BJ (cell line): ENCODE data around the gene LIPT2. TPM values are rescaled to one million over a fixed set of nuclear protein-coding genes. Genes with fewer than 3 reads are reported as not detected.

ENCODE experiments used
- CTCF ChIA-PET: fragments of 350-600 bp; formaldehyde crosslinking; extraction: SDS; loops from one replicate; lab custom pipeline; 2021; ENCODE audit warnings: antibody characterized with exemption, inconsistent platforms; lab: Yijun Ruan, JAX
- POLR2A ChIA-PET: fragments of 300-600 bp; sonication (Branson Sonifier 250); formaldehyde crosslinking; extraction: SDS; loops from one replicate; lab custom pipeline; 2021; ENCODE audit warnings: antibody characterized with exemption; lab: Charles Lee
- DNase-seq: peaks from one replicate; pipeline ENCODE4 v3.0.0-alpha.2; 2011; ENCODE audit warnings: low read depth
- H3K27me3 ChIP-seq: 2 replicates; pipeline ENCODE4 v1.6.0; 2011; ENCODE audit warnings: low read length; ENCODE audit not compliant: control insufficient read depth, insufficient read depth
- H3K36me3 ChIP-seq: 2 replicates; pipeline ENCODE4 v1.5.1; 2011; ENCODE audit warnings: low read length; ENCODE audit not compliant: control insufficient read depth, insufficient read depth
- H3K4me3 ChIP-seq: 2 replicates; pipeline ENCODE4 v1.5.1; 2011; ENCODE audit warnings: low read depth, mild to moderate bottlenecking, control low read depth, low read length
- polyA plus RNA-seq: library from polyadenylated mRNA; depleted of rRNA; stranded (reverse); fragments of >200 nt; gene quantifications from 2 replicates; pipeline ENCODE4 v1.2.3, GENCODE V29; 2011; rRNA removed
- small RNA-seq: library from RNA; depleted of rRNA; stranded (forward); fragments of <200 nt; gene quantifications from one replicate; pipeline ENCODE3, GENCODE V24; 2012; ENCODE audit warnings: low replicate concordance, low read depth; ENCODE audit not compliant: insufficient read length
- TF ChIP-seq, protein P1 (sequence below): IDR thresholded peaks from 2 replicates; pipeline ENCODE4 v1.5.1; 2011; ENCODE audit warnings: low read depth, mild to moderate bottlenecking, control low read depth, inconsistent platforms, low read length, moderate library complexity; ENCODE audit not compliant: insufficient read depth

The LIPT2 gene
- polyA plus RNA-seq, 1 experiment: 2.6 TPM

DNA sequence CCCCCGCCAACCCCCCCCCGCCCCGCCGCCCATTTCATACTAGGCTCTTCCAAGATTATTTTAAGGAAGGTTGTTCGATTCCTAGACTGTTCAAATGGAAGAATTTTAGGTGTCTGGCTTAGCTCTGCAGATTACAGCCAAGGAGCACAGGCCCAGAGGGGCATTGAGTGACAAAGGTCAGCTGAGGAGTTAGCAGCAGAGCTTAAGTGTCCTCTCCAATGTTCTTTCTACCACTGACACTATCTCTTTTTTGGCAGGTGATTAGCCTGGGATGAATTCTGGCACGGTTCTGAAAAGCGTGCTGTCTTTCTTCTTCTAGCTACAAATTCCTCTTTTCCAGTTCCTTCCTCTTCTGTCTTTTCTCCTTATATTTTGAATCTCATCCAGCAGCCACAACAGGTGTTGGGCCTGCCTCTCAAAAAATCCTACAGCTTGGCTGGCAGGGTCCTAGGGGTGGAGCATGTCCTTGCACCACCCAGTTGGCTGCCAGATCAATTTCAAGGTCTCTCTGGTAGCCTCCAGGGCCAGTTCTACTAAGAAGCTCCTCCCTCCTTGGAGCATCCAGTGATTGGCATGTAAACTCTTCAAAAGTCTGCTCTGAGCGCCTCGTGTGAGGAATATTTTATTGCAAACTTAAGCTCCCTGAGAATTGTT, 49.2 kb downstream of the LIPT2 start:
- Histone ChIP-seq H3K4me3 (no peak overlapping the region), H3K36me3 (no peaks in the 10 kb centered on the region), H3K27me3 (no peaks in the 10 kb centered on the region; the same call in 1 of the 2 replicates)
- POLR2A ChIA-PET: interaction anchor here (0.5 kb wide), 1 partner anchor 9 kb away, joined by 3 read pairs; no protein-coding TSS in a partner anchor
- no peak for DNase-seq
- CTCF ChIA-PET: interaction anchor here (1.2 to 16.8 kb wide), 4 partner anchors 9 to 189 kb away, joined by 3 to 300 read pairs (median 11); partner anchors contain the start of gene PGM2L1
- TF ChIP-seq, protein P1, sequence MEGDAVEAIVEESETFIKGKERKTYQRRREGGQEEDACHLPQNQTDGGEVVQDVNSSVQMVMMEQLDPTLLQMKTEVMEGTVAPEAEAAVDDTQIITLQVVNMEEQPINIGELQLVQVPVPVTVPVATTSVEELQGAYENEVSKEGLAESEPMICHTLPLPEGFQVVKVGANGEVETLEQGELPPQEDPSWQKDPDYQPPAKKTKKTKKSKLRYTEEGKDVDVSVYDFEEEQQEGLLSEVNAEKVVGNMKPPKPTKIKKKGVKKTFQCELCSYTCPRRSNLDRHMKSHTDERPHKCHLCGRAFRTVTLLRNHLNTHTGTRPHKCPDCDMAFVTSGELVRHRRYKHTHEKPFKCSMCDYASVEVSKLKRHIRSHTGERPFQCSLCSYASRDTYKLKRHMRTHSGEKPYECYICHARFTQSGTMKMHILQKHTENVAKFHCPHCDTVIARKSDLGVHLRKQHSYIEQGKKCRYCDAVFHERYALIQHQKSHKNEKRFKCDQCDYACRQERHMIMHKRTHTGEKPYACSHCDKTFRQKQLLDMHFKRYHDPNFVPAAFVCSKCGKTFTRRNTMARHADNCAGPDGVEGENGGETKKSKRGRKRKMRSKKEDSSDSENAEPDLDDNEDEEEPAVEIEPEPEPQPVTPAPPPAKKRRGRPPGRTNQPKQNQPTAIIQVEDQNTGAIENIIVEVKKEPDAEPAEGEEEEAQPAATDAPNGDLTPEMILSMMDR: no peak

DNA sequence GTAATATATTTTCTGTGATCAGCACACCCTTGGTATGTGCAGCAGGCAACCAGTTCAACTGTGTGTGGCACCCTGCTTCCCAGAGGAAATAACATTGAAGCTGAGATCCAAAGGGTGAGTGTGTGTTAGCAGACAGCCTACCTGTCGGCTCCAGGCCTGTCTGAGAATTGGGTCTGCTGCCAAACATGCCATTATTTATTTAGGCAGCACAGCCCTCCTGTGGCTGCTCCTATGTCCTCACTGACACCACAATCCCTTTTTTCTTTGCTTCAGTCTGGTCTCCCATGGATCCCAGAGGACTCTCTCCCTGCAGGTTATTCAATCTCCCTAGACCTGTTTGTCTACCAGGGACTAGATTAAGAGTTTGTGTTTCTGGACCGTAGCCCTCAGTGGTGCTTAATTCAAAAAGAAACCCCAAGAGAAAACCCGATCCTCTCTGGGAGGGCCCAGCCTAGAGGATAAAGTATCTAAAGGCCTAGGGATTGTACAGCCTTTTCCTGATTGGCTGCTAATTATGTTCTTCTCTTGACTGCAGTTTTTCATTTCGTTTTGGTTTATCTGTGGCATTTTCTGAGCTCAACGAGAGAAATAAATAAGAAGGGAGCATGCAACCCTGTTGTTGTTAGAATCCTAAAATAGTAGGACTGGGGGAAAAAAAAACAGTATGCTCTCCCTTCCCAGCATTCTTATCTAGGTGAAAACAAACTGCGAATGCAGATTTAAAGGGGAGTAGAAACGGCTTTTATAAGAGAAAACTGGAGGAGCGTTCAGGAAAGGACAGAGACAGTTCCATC, 50.3 kb downstream of the LIPT2 start:
- ChIA-PET CTCF (interaction anchor here (0.7 to 16.8 kb wide), 3 partner anchors 10 to 188 kb away, joined by 3 to 300 read pairs (median 3); partner anchors contain the start of gene PGM2L1), POLR2A (no interaction called here)
- Histone ChIP-seq H3K36me3 (no peaks in the 10 kb centered on the region), H3K4me3 (no peak overlapping the region), H3K27me3 (no peaks in the 10 kb centered on the region; the same call in 1 of the 2 replicates)
- TF ChIP-seq, protein P1: no peak
- no peak for DNase-seq

DNA sequence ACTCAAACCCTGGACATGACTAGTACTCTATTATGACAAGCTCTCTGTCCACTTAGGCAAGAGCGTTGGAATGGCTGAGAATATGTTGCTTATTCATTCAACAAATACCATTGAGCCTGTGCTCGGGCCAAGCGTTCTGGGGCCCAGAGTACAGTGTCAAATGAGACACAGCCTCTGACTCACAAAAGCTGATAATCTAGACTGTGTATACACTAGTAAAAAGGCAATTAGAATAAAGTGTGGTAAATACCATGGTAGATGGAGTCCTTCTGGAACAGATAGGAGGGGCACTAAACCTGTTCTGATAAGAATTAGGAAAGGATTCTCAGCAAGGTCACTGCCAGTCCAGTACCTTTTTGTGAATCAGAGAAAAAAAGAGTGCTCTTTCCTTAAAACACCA, 50.9 kb downstream of the LIPT2 start:
- TF ChIP-seq, protein P1: no peak
- no peak overlapping the region for H3K4me3 ChIP-seq
- ChIA-PET POLR2A (no interaction called here), CTCF (interaction anchor here (0.6 to 16.8 kb wide), 2 partner anchors 44 to 187 kb away, joined by 3 to 300 read pairs; no protein-coding TSS in a partner anchor)
- H3K27me3 ChIP-seq: no peaks in the 10 kb centered on the region; the same call in 1 of the 2 replicates
- H3K36me3 ChIP-seq: no peaks in the 10 kb centered on the region
- DNase-seq: no peak

Small RNA genes lying within 50 kb of the gene (small RNA-seq; reads per million reads assigned to genes)
- gene CYCSP27: not detected

Other genes starting within 250 kb of the LIPT2 start
- 13.5 and 14.1 TPM in 2 replicates for gene P4HA3, start 182.1 kb downstream of the LIPT2 start, polyA plus RNA-seq
- 0.97 and 1.6 TPM in 2 replicates for gene PGM2L1, start 95.3 kb downstream of the LIPT2 start, polyA plus RNA-seq
- gene KCNE3, start 26.2 kb downstream of the LIPT2 start, polyA plus RNA-seq: 0.72 and 0.94 TPM in 2 replicates
- gene POLD3, start 98.9 kb upstream of the LIPT2 start, polyA plus RNA-seq: 11.4 and 12.6 TPM in 2 replicates
- gene CHRDL2, start 237.7 kb upstream of the LIPT2 start, polyA plus RNA-seq: 0.09 TPM in 1 of 2 replicates, not detected in the other